ENCODE data around the gene KLHDC1. TPM values are rescaled to one million over a fixed set of nuclear protein-coding genes. Genes with fewer than 3 reads are reported as not detected.

KLHDC1 gene
- total and polyA plus RNA-seq, 9 of the 15 experiments (the other 6 are each of a cell fraction or from before 2014, with no cell fraction given) = 0.08 to 0.41 (median 0.18) TPM

GRCh38 chr14:49688701-49689030 is 4.3 kb upstream of the KLHDC1 start (continued):
- TF ChIP-seq ZNF592 (IDR thresholded peaks at IDR 0.05) = 0 out of 2 replicates have a peak, but pooled peaks have one; percentile 8
- no peak for TF ChIP-seq XRCC5 (IDR thresholded peaks at IDR 0.05; ENCODE audit: low read depth, low read length)
- no peak for TF ChIP-seq YBX1 (IDR thresholded peaks at IDR 0.05)
- no peak for TF ChIP-seq TBL1XR1 (IDR thresholded peaks at IDR 0.05; ENCODE audit: low read length in 2 of 2)
- TF ChIP-seq ZNF407 (IDR thresholded peaks at IDR 0.05; ENCODE audit: low read depth) = no peak
- no peak for TF ChIP-seq NR3C1 (CRISPR knock-in tag; IDR thresholded peaks at IDR 0.05)
- TF ChIP-seq ZNF436 (CRISPR knock-in tag; IDR thresholded peaks at IDR 0.05) = no peak
- TF ChIP-seq KDM1A (IDR thresholded peaks at IDR 0.05) = peak in 1 of 2 experiments; percentile 27; a peak in 1 of 4 replicates
- TF ChIP-seq ZNF12 (CRISPR knock-in tag; IDR thresholded peaks at IDR 0.05) = no peak
- TF ChIP-seq CEBPZ (IDR thresholded peaks at IDR 0.05; ENCODE audit: borderline replicate concordance, low read depth, low read length) = no peak

All from K562 (cell line).